Measurements from ENCODE around the gene TRAPPC12.
"Not testable (repeated sequence)": the region's sequence is repeated elsewhere in the genome, so short reads cannot be mapped to it uniquely, and the experiment has no call there.

The TRAPPC12 gene

GRCh38 chr2:3432693-3433338 lies 53.3 kb downstream of the TRAPPC12 start:
- no peak for DNase-seq (ENCODE audit: low read depth)

GRCh38 chr2:3433339-3433699 lies 53.8 kb downstream of the TRAPPC12 start:
- DNase-seq (ENCODE audit: low read depth) = no peak

DNA sequence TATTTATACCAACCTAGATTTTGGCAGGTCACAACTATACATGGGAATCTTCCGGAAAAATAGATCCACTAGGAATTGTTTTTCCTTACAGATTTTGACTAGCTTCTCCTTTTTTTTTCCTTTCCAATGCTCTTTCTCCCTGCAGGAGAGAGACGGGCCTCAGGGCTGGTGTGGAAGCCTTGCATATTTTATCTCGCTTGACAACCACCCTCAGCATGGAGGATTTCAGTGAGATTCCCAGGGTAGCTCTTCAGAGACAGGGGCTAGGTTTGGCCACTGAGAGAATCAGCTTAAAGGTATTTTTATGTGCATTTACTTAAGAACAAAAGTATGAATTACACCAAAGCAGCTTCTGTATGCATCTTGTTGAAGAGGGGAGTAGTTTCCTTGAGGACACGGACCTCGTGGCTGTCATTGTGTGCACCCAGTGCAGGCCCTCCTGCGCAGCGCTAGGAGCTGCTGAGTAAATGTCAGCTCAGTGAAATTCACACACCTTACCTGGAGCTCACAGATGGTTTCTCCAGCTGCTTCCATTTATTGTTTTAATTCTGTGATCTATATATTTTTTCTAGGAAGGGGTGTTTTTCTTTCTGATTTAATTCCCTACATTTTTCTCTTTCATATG lies 54.4 kb downstream of the TRAPPC12 start:
- DNase-seq (ENCODE audit: low read depth) = no peak

GRCh38 chr2:3434654-3435053 lies 55.2 kb downstream of the TRAPPC12 start:
- DNase-seq (ENCODE audit: low read depth) = no peak

- DNase-seq (ENCODE audit: low read depth) = no peak
These were observed 56.0 kb downstream of the TRAPPC12 start for GRCh38 chr2:3435445-3435844.

DNA sequence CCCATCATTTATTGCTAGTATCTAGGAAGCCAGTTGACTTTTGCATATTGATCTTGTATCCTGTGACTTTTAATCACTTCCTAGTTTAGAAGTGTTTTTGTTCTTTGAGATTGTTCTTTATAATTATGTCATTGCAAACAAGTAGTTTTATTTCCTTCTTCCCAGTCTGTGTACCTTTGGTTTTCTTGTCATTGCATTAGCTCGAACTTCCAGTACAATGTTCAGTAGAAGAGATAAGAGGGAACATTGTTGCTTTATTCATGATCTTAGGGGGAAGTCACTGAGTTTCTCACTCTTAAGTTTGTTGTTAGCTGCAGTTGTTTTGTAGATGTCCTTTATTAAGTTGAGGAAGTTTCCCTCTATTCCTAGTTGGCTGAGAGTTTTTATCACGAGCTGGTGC lies 61.0 kb downstream of the TRAPPC12 start:
- no peak for DNase-seq (ENCODE audit: low read depth)

GRCh38 chr2:3441465-3441864 lies 62.0 kb downstream of the TRAPPC12 start:
- DNase-seq (ENCODE audit: low read depth) = no peak

GRCh38 chr2:3442185-3442584 lies 62.7 kb downstream of the TRAPPC12 start:
- DNase-seq (ENCODE audit: low read depth) = no peak

GRCh38 chr2:3443083-3443482 lies 63.6 kb downstream of the TRAPPC12 start:
- DNase-seq (ENCODE audit: low read depth) = no peak

DNA sequence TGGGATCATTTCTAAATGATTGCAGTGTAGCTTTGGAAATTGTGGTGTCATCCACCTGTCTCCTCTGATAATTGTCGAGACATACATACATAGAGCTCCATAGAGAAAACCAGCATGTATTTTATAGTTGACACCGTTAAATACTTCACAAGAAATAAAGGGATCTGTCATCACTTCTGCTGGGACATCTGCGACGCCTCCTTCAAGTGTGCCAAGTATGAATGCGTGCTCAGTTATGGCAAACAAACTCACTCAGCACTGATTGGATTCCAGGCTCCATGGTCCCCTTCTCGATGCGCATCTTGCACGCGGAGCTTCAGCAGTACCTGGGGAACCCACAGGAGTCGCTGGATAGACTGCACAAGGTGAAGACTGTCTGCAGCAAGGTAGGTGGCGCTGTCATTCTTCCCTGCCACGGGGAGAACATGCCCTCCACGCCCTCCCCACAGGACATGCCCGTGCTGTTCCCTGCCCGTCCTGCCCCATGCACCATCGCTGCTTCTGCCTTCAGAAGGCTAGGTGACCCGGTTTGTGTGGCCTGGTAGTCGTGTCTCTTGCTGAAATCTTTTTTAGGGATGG lies 64.1 kb downstream of the TRAPPC12 start:
- no peak for DNase-seq (ENCODE audit: low read depth)

DNA sequence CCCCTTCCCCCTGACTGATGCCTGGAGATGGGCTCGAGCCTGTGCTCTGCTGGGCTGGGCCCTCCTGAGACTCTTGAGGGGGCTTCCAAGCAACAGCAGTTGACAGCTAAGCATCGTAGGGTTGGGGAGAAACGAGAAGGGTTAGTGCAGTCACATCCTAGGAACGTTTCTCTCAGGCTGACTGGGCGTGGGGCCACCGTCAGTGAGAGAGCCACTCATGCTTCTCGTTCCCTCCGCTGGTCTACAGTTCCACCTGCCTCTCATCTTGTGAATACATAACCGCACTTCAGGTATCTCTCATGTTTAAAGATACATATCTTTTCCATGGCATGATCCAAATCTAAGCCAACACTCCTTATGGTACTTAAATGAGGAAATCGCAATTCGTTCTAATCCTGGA lies 66.4 kb downstream of the TRAPPC12 start:
- no peak for DNase-seq (ENCODE audit: low read depth)

DNA sequence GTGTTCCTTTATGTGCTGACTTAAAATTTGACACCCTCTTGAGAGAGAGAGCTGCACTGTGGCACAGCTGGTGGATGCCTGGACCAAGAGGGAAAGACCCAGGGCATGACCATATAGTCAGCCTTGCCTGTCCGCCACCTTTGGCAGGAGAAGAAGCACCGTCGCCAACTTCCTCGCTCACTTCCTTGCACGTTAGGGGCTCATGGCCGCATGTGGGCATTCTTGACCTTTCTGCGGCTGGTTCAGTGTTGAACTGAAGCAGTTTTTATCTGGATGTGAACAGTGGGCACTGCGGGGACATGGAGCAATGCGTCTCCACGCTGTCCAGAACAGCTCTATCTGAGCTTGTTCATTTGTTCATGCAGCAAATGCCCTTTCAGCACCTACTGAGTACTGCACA lies 66.9 kb downstream of the TRAPPC12 start:
- no peak for DNase-seq (ENCODE audit: low read depth)

DNA sequence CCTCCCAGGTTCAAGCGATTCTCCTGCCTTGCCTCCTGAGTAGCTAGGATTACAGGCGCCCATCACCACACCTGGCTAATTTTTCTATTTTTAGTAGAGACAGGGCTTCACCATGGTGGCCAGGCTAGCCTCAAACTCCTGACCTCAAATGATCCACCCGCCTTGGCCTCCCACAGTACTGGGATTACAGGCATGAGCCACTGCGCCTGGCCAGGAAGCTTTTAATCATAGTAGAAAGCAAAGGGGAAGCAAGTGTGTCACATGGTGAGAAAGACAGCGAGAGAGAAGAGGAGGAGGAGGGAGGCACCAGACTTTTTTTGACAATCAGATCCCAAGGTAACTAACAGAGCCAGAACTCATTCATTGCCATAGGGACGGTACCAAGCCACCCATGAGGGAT lies 67.7 kb downstream of the TRAPPC12 start:
- DNase-seq (ENCODE audit: low read depth) = not testable (repeated sequence)

DNA sequence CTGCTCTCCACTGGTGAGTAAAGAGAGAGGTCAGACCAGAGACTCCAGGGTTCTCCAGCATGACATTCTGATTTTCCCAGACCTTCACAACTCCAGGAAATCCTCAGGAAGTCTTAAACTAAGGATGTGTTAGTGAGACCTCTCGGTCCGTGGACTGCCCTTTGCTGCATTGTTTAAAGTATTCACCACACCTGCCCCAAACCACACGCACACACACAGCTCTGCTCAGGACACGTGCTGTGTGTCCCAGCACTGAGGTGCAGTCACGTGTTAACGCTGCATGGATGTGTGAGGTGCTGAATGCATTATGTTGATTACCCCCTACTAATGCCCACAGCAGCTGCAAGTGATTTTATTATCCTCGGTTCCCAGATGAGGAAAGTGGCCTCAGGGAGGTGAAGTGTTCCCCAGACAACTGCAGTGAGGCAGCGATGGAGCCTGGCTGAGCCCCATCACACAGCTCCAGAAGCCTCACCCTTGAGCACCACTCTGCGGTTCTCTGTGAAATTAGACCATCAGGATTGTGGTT lies 68.4 kb downstream of the TRAPPC12 start:
- DNase-seq (ENCODE audit: low read depth) = no peak

GRCh38 chr2:3448441-3448911 lies 69.0 kb downstream of the TRAPPC12 start:
- not testable (repeated sequence) for DNase-seq (ENCODE audit: low read depth)

DNA sequence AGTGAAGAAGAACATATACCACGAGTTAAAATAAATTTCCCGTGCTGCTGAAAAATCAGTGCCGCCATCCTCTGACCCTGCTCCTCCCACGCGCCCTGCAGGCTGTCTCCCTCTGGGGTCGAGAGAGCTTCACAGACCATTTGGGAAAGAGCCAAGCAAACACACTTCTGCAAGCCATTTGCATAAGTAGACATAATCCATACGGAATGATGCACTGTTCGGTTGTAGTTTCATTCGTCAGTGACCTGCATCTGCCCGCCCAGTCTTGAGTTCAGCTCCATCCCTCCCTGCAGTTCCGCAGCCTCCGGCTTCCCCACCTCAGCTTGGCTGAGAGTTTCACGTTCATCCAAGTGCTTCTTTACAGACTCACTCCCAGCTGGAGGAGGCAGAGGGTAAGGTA lies 69.6 kb downstream of the TRAPPC12 start:
- DNase-seq (ENCODE audit: low read depth) = no peak

DNA sequence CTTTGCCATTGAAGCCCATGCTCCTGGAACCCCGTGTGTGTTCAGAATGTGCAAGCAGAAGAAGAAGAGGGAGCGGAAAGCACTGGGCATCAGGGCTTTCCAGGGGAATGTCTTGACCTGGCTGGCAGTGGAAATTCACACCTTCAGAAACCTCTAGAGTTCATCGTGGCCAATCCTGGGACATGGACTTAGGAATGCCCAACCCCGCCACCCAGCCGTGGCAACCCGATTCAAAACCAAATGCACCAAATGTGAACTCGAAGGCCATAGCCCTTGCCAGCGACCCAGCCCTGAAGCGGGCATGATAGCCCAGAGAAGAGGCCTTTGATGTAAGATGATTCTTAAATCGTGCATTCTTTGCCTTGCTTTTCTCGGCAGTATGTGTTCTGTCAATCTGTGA lies 70.4 kb downstream of the TRAPPC12 start:
- DNase-seq (ENCODE audit: low read depth) = no peak

DNA sequence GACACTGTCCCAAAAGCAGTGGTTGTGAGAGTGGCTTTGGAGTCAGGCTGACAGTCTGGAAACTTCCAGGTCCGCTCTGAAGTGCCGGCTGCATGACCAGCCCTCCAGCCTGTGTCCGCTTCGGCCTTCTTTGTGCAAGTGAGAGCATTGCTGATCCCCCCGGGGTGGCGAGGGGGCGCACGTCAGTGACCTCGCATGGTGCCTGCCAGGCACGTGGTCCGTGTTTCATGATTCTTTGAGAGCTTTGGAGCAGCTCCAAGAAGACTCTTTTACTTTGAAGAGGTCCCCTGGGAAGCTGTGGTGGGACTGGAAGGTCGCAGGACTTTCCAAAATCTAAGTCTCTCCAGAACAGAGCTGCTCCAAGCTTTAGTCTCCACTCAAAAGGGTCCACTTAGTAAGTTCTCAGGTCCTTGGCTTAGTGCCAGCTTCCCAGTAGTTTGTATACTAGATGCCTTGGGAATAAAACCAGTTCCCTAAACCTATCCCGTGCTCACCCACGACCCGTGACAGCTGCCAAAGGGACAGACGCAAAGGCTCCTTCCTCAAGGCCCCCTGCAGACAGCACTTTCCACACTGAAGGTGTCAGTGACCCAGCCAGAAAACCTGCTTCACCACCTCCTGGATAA lies 71.0 kb downstream of the TRAPPC12 start:
- DNase-seq (ENCODE audit: low read depth) = no peak

GRCh38 chr2:3451169-3451568 lies 71.7 kb downstream of the TRAPPC12 start:
- no peak for DNase-seq (ENCODE audit: low read depth)

DNA sequence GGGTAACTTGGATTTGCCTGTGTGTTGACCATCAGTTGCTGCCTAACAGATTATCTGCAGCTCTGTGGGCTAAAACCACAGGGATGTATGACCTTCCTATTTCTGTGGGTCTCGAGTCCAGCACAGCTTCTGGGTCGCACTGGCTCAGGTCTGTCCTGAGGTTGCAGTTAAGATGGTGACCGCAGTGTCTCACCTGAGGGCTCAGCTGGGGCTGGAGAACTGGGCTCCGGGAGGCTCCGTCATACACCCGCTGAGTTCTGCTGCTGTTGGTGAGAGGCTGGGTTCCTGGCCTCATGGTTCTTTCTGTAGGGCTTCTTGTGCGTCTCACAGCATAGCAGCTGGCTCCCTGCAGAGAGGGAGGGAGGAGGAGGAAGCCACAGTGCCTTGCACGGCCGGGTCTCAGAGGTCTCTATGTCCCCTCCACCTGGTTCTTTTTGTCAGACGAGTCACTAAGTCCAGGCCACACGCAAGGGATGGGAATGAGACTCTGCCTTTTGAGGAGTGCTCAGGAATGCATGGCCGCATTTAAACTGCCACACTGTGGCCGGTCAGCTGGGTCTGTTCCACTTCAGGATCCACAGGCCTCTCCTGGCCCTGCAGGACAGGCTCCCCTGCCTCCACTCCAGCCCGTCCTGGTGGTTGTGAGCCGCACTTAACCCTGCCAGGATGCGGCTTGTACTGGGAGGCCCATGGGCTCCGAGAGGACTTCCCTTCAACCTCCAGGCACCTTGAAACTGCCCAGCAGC lies 72.6 kb downstream of the TRAPPC12 start:
- no peak for DNase-seq (ENCODE audit: low read depth)

GRCh38 chr2:3453190-3453999 lies 73.9 kb downstream of the TRAPPC12 start:
- no peak for DNase-seq (ENCODE audit: low read depth)
